Smooth muscle cell (in vitro differentiated cells): Measurements from ENCODE around the gene OR51L1. TPM values are rescaled to one million over a fixed set of nuclear protein-coding genes. Genes with fewer than 3 reads are reported as not detected.

Source experiments
- DNase-seq: peaks from one replicate; lab custom pipeline; 2025; ENCODE audit not compliant: unreplicated experiment; lab: John Stamatoyannopoulos, UW
- H2AFZ ChIP-seq: fragments of 200-600 bp; sonication (generic); 2 replicates; pipeline ENCODE4 v1.6.0; 2016; ENCODE audit warnings: antibody characterized with exemption, low read depth, mild to moderate bottlenecking
- H3F3A ChIP-seq: fragments of 200-600 bp; sonication (generic); 2 replicates; pipeline ENCODE4 v1.6.0; 2017; ENCODE audit warnings: antibody characterized with exemption, low read depth
- H3K27ac ChIP-seq: fragments of 200-600 bp; sonication (generic); 2 replicates; pipeline ENCODE4 v1.5.1; 2016; ENCODE audit warnings: low read depth, mild to moderate bottlenecking
- H3K27me3 ChIP-seq: fragments of 200-600 bp; sonication (generic); 2 replicates; pipeline ENCODE4 v1.6.1; 2016; ENCODE audit warnings: low read depth, mild to moderate bottlenecking
- H3K36me3 ChIP-seq: fragments of 200-600 bp; sonication (generic); 2 replicates; pipeline ENCODE4 v1.5.1; 2016; ENCODE audit warnings: low read depth
- H3K4me1 ChIP-seq: fragments of 200-600 bp; sonication (generic); 2 replicates; pipeline ENCODE4 v1.5.1; 2016; ENCODE audit warnings: low read depth
- H3K4me2 ChIP-seq: fragments of 200-600 bp; sonication (generic); 2 replicates; pipeline ENCODE4 v1.6.0; 2016; ENCODE audit warnings: mild to moderate bottlenecking
- H3K4me3 ChIP-seq: fragments of 200-600 bp; sonication (generic); 2 replicates; pipeline ENCODE4 v1.5.1; 2016; ENCODE audit warnings: mild to moderate bottlenecking
- H3K79me2 ChIP-seq: fragments of 200-600 bp; sonication (generic); 2 replicates; pipeline ENCODE4 v1.6.0; 2016; ENCODE audit warnings: low read depth, mild to moderate bottlenecking
- H3K9ac ChIP-seq: fragments of 200-600 bp; sonication (generic); 2 replicates; pipeline ENCODE4 v1.6.0; 2016; ENCODE audit warnings: low read depth
- H3K9me3 ChIP-seq: fragments of 200-600 bp; sonication (generic); replicated peaks from 2 replicates; pipeline ENCODE4 v1.5.1; 2016; ENCODE audit warnings: low read depth
- H4K20me1 ChIP-seq: fragments of 200-600 bp; sonication (generic); 2 replicates; pipeline ENCODE4 v1.6.0; 2016; ENCODE audit warnings: low read depth
- CTCF ChIP-seq: fragments of 200-600 bp; sonication (generic); IDR thresholded peaks from 2 replicates; pipeline ENCODE4 v1.5.1; 2017; ENCODE audit warnings: borderline replicate concordance, mild to moderate bottlenecking, antibody characterized with exemption; ENCODE audit not compliant: insufficient read depth, poor library complexity, severe bottlenecking
- WGBS: methylation state at CpG from one replicate; pipeline ENCODE4 v1.1.7; 2016; ENCODE audit warnings: low lambda C conversion rate; 5-methylcytosine and 5-hydroxymethylcytosine counted together
- polyA plus RNA-seq: library from polyadenylated mRNA; unstranded; fragments of >200 nt; fragmentation: Nextera tagmentation; extraction: Ambion mirVana; gene quantifications from 2 replicates; pipeline ENCODE4 v1.2.1, GENCODE V29; 2016
- total RNA-seq: library from RNA; depleted of rRNA; stranded (reverse); fragments of >200 nt; gene quantifications from 2 replicates; pipeline ENCODE4 v1.2.3, GENCODE V29; 2014

OR51L1 gene
- total and polyA plus RNA-seq, 2 experiments from 2014 or later = not detected

- no peak for DNase-seq
- no peaks in the 10 kb centered on the region for H3F3A ChIP-seq
- TF ChIP-seq CTCF = no peak
- no peak overlapping the region for H3K4me2 ChIP-seq
- no peaks in the 10 kb centered on the region for H4K20me1 ChIP-seq
- H3K9me3 ChIP-seq = no peaks in the 10 kb centered on the region
- H3K4me1 ChIP-seq = no peaks in the 10 kb centered on the region
- 65% methylated on average over 2 of the region's 2 CpGs for WGBS
- H3K27ac ChIP-seq = no peak overlapping the region
- H3K27me3 ChIP-seq = peaks cover 11% of the 10 kb centered on the region
- no peak overlapping the region for H2AFZ ChIP-seq
- no peaks in the 10 kb centered on the region for H3K36me3 ChIP-seq
- H3K9ac ChIP-seq = no peak overlapping the region
- no peaks in the 10 kb centered on the region for H3K79me2 ChIP-seq
- H3K4me3 ChIP-seq = no peak overlapping the region
These were observed 12.9 kb downstream of the OR51L1 start for GRCh38 chr11:5007561-5007960.

- TF ChIP-seq CTCF = no peak
- Histone ChIP-seq H3K4me3 (no peak overlapping the region), H3K9ac (no peak overlapping the region), H4K20me1 (no peaks in the 10 kb centered on the region), H3K27ac (no peak overlapping the region), H3K4me2 (no peak overlapping the region), H3K9me3 (no peaks in the 10 kb centered on the region), H3K36me3 (no peaks in the 10 kb centered on the region), H2AFZ (no peak overlapping the region), H3K27me3 (peaks cover 7% of the 10 kb centered on the region), H3F3A (no peaks in the 10 kb centered on the region), H3K79me2 (no peaks in the 10 kb centered on the region), H3K4me1 (no peaks in the 10 kb centered on the region)
- WGBS = 78% methylated on average over 8 of the region's 8 CpGs
- DNase-seq = no peak
These were observed 16.6 kb downstream of the OR51L1 start for GRCh38 chr11:5011254-5011653.

DNA sequence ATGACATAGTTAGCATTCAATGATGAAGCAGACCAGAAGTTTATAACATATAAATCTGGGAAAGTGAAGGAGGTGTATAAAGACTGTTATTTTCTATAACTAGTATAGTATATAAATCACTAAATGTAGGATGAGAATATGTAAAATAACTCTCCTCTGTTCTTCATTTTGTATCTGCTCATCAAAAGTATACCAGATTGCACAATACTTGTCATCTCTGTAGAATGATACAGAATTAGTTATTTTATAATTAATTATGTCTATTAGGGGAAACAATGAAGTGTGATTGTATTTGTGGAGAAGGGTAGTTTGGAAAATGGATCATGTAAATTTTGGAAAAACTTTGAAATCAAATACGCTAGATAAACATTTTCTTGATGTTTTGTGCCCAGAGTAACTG lies 18.4 kb downstream of the OR51L1 start:
- no peak for DNase-seq
- H3K27ac ChIP-seq = no peak overlapping the region
- H3K79me2 ChIP-seq = no peaks in the 10 kb centered on the region
- no peak overlapping the region for H2AFZ ChIP-seq
- H3F3A ChIP-seq = no peaks in the 10 kb centered on the region
- no peaks in the 10 kb centered on the region for H3K9me3 ChIP-seq
- WGBS = 81% methylated on average over 1 of the region's 1 CpG
- no peaks in the 10 kb centered on the region for H3K4me1 ChIP-seq
- no peaks in the 10 kb centered on the region for H4K20me1 ChIP-seq
- no peak overlapping the region for H3K4me2 ChIP-seq
- H3K9ac ChIP-seq = no peak overlapping the region
- H3K27me3 ChIP-seq = peaks cover 7% of the 10 kb centered on the region
- no peak overlapping the region for H3K4me3 ChIP-seq
- TF ChIP-seq CTCF = no peak
- no peaks in the 10 kb centered on the region for H3K36me3 ChIP-seq

DNA sequence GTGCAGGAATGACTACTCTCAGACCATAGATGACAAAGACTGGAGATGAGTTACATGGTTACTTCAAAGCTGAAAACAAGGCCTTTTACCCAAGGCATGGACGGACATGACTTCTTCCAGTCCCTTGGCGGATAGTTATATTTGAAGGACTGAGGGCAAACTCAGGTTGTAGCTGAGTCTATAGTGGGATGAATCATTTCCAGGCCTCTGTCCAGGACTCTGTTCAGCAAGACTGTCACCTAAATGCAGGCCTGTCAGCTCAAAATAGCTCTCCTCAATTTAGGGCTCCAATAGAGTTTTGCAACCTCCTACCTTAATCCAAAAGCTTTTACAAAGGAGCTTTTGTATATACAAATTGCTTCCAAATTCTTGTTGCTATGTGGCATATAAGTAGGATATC lies 27.3 kb downstream of the OR51L1 start:
- Histone ChIP-seq H3K4me2 (no peak overlapping the region), H3K4me3 (no peak overlapping the region), H3K9ac (no peak overlapping the region), H3K27ac (no peak overlapping the region), H3K79me2 (no peaks in the 10 kb centered on the region), H3K9me3 (no peaks in the 10 kb centered on the region), H2AFZ (no peak overlapping the region), H3K4me1 (no peaks in the 10 kb centered on the region), H3K27me3 (no peaks in the 10 kb centered on the region), H3F3A (no peaks in the 10 kb centered on the region), H4K20me1 (no peaks in the 10 kb centered on the region), H3K36me3 (no peaks in the 10 kb centered on the region)
- WGBS = 97% methylated on average over 2 of the region's 2 CpGs
- no peak for DNase-seq
- TF ChIP-seq CTCF = no peak
